Measurements from ENCODE around the gene LPAR1. TPM values are rescaled to one million over a fixed set of nuclear protein-coding genes. Genes with fewer than 3 reads are reported as not detected.

The LPAR1 gene
- total RNA-seq = not detected in 2 replicates

GRCh38 chr9:111038331-111039230 is at the start of gene LPAR1:
TSS of gene LPAR1 (minus strand) at chr9:111038470. CDS start at chr9:110972117, 66,353 bp downstream.
- Mint-ChIP-seq H3K9me3 (no peaks in the 10 kb centered on the region), H3K27me3 (ENCODE audit: low read depth) (peaks cover 43% of the 10 kb centered on the region), H3K27ac (no peak within 1 kb of the TSS), H3K36me3 (ENCODE audit: low read depth) (no peaks in the 10 kb centered on the region), H3K4me1 (ENCODE audit: low read depth) (peaks cover 11% of the 10 kb centered on the region), H3K4me3 (ENCODE audit: low read depth) (peak within 1 kb of the TSS; percentile 70)
- no peak for DNase-seq (ENCODE audit: low spot score)
- intact Hi-C loops (cut with micrococcal nuclease) = no loop called here

- no peaks in the 10 kb centered on the region for H3K4me1 Mint-ChIP-seq (ENCODE audit: low read depth)
- no peaks in the 10 kb centered on the region for H3K9me3 Mint-ChIP-seq
- DNase-seq (ENCODE audit: low spot score) = no peak
- intact Hi-C loops (cut with micrococcal nuclease) = no loop called here
- H3K27ac Mint-ChIP-seq = no peak overlapping the region
- no peaks in the 10 kb centered on the region for H3K36me3 Mint-ChIP-seq (ENCODE audit: low read depth)
- H3K4me3 Mint-ChIP-seq (ENCODE audit: low read depth) = no peak overlapping the region
- no peaks in the 10 kb centered on the region for H3K27me3 Mint-ChIP-seq (ENCODE audit: low read depth)
Measured at GRCh38 chr9:111078391-111079038, 40.2 kb upstream of the LPAR1 start.

GRCh38 chr9:111076519-111076918 is 38.2 kb upstream of the LPAR1 start:
- Mint-ChIP-seq H3K36me3 (ENCODE audit: low read depth) (no peaks in the 10 kb centered on the region), H3K4me1 (ENCODE audit: low read depth) (no peaks in the 10 kb centered on the region), H3K4me3 (ENCODE audit: low read depth) (no peak overlapping the region), H3K9me3 (no peaks in the 10 kb centered on the region), H3K27ac (no peak overlapping the region), H3K27me3 (ENCODE audit: low read depth) (no peaks in the 10 kb centered on the region)
- intact Hi-C loops (cut with micrococcal nuclease) = no loop called here
- DNase-seq (ENCODE audit: low spot score) = no peak

GRCh38 chr9:111076042-111076441 is 37.8 kb upstream of the LPAR1 start:
- intact Hi-C loops (cut with micrococcal nuclease) = no loop called here
- Mint-ChIP-seq H3K9me3 (no peaks in the 10 kb centered on the region), H3K27ac (no peak overlapping the region), H3K36me3 (ENCODE audit: low read depth) (no peaks in the 10 kb centered on the region), H3K4me1 (ENCODE audit: low read depth) (no peaks in the 10 kb centered on the region), H3K27me3 (ENCODE audit: low read depth) (no peaks in the 10 kb centered on the region), H3K4me3 (ENCODE audit: low read depth) (no peak overlapping the region)
- no peak for DNase-seq (ENCODE audit: low spot score)

GRCh38 chr9:111074395-111074794 is 36.1 kb upstream of the LPAR1 start:
- no peak for DNase-seq (ENCODE audit: low spot score)
- Mint-ChIP-seq H3K27me3 (ENCODE audit: low read depth) (no peaks in the 10 kb centered on the region), H3K4me3 (ENCODE audit: low read depth) (no peak overlapping the region), H3K9me3 (no peaks in the 10 kb centered on the region), H3K4me1 (ENCODE audit: low read depth) (no peaks in the 10 kb centered on the region), H3K36me3 (ENCODE audit: low read depth) (no peaks in the 10 kb centered on the region), H3K27ac (no peak overlapping the region)
- intact Hi-C loops (cut with micrococcal nuclease) = no loop called here

GRCh38 chr9:111069183-111069582 is 30.9 kb upstream of the LPAR1 start:
- no peaks in the 10 kb centered on the region for H3K4me1 Mint-ChIP-seq (ENCODE audit: low read depth)
- H3K27ac Mint-ChIP-seq = no peak overlapping the region
- no peaks in the 10 kb centered on the region for H3K9me3 Mint-ChIP-seq
- intact Hi-C loops (cut with micrococcal nuclease) = no loop called here
- H3K36me3 Mint-ChIP-seq (ENCODE audit: low read depth) = no peaks in the 10 kb centered on the region
- H3K4me3 Mint-ChIP-seq (ENCODE audit: low read depth) = no peak overlapping the region
- no peaks in the 10 kb centered on the region for H3K27me3 Mint-ChIP-seq (ENCODE audit: low read depth)
- no peak for DNase-seq (ENCODE audit: low spot score)

- no peak overlapping the region for H3K27ac Mint-ChIP-seq
- H3K4me1 Mint-ChIP-seq (ENCODE audit: low read depth) = no peaks in the 10 kb centered on the region
- H3K36me3 Mint-ChIP-seq (ENCODE audit: low read depth) = no peaks in the 10 kb centered on the region
- intact Hi-C loops (cut with micrococcal nuclease) = no loop called here
- H3K4me3 Mint-ChIP-seq (ENCODE audit: low read depth) = no peak overlapping the region
- H3K9me3 Mint-ChIP-seq = no peaks in the 10 kb centered on the region
- no peaks in the 10 kb centered on the region for H3K27me3 Mint-ChIP-seq (ENCODE audit: low read depth)
- DNase-seq (ENCODE audit: low spot score) = no peak
Measured at GRCh38 chr9:111068771-111069170, 30.5 kb upstream of the LPAR1 start.

- no peaks in the 10 kb centered on the region for H3K36me3 Mint-ChIP-seq (ENCODE audit: low read depth)
- H3K27me3 Mint-ChIP-seq (ENCODE audit: low read depth) = no peaks in the 10 kb centered on the region
- intact Hi-C loops (cut with micrococcal nuclease) = no loop called here
- H3K9me3 Mint-ChIP-seq = no peaks in the 10 kb centered on the region
- no peaks in the 10 kb centered on the region for H3K4me1 Mint-ChIP-seq (ENCODE audit: low read depth)
- no peak overlapping the region for H3K27ac Mint-ChIP-seq
- H3K4me3 Mint-ChIP-seq (ENCODE audit: low read depth) = no peak overlapping the region
- DNase-seq (ENCODE audit: low spot score) = no peak
Measured at GRCh38 chr9:111068383-111068730, 30.1 kb upstream of the LPAR1 start.

- no peaks in the 10 kb centered on the region for H3K9me3 Mint-ChIP-seq
- H3K36me3 Mint-ChIP-seq (ENCODE audit: low read depth) = no peaks in the 10 kb centered on the region
- no peak for DNase-seq (ENCODE audit: low spot score)
- H3K27ac Mint-ChIP-seq = no peak overlapping the region
- peaks cover 3% of the 10 kb centered on the region for H3K27me3 Mint-ChIP-seq (ENCODE audit: low read depth)
- intact Hi-C loops (cut with micrococcal nuclease) = no loop called here
- H3K4me1 Mint-ChIP-seq (ENCODE audit: low read depth) = no peaks in the 10 kb centered on the region
- H3K4me3 Mint-ChIP-seq (ENCODE audit: low read depth) = no peak overlapping the region
Measured at GRCh38 chr9:111066468-111066867, 28.2 kb upstream of the LPAR1 start.

- H3K4me1 Mint-ChIP-seq (ENCODE audit: low read depth) = no peaks in the 10 kb centered on the region
- H3K9me3 Mint-ChIP-seq = no peaks in the 10 kb centered on the region
- H3K36me3 Mint-ChIP-seq (ENCODE audit: low read depth) = no peaks in the 10 kb centered on the region
Measured at GRCh38 chr9:111065414-111065813, 27.1 kb upstream of the LPAR1 start.

GRCh38 chr9:111064160-111064837 is 26.0 kb upstream of the LPAR1 start:
- DNase-seq (ENCODE audit: low spot score) = no peak
- no peak overlapping the region for H3K27ac Mint-ChIP-seq
- H3K4me1 Mint-ChIP-seq (ENCODE audit: low read depth) = no peaks in the 10 kb centered on the region
- no peak overlapping the region for H3K4me3 Mint-ChIP-seq (ENCODE audit: low read depth)
- no peaks in the 10 kb centered on the region for H3K9me3 Mint-ChIP-seq
- no peaks in the 10 kb centered on the region for H3K36me3 Mint-ChIP-seq (ENCODE audit: low read depth)
- peaks cover 3% of the 10 kb centered on the region for H3K27me3 Mint-ChIP-seq (ENCODE audit: low read depth)
- intact Hi-C loops (cut with micrococcal nuclease) = no loop called here

More at GRCh38 chr9:111065414-111065813, 27.1 kb upstream of the LPAR1 start:
- no peak for DNase-seq (ENCODE audit: low spot score)
- intact Hi-C loops (cut with micrococcal nuclease) = no loop called here
- Mint-ChIP-seq H3K27ac (no peak overlapping the region), H3K4me3 (ENCODE audit: low read depth) (no peak overlapping the region), H3K27me3 (ENCODE audit: low read depth) (peaks cover 3% of the 10 kb centered on the region)

GRCh38 chr9:111063332-111063731 is 25.1 kb upstream of the LPAR1 start:
- H3K9me3 Mint-ChIP-seq = no peaks in the 10 kb centered on the region
- H3K4me1 Mint-ChIP-seq (ENCODE audit: low read depth) = no peaks in the 10 kb centered on the region
- DNase-seq (ENCODE audit: low spot score) = no peak
- intact Hi-C loops (cut with micrococcal nuclease) = no loop called here
- H3K4me3 Mint-ChIP-seq (ENCODE audit: low read depth) = no peak overlapping the region
- peaks cover 3% of the 10 kb centered on the region for H3K27me3 Mint-ChIP-seq (ENCODE audit: low read depth)
- H3K27ac Mint-ChIP-seq = no peak overlapping the region
- H3K36me3 Mint-ChIP-seq (ENCODE audit: low read depth) = no peaks in the 10 kb centered on the region

GRCh38 chr9:111058166-111058565 is 19.9 kb upstream of the LPAR1 start:
- H3K9me3 Mint-ChIP-seq = no peaks in the 10 kb centered on the region
- DNase-seq (ENCODE audit: low spot score) = no peak
- no peak overlapping the region for H3K27ac Mint-ChIP-seq
- H3K4me3 Mint-ChIP-seq (ENCODE audit: low read depth) = no peak overlapping the region
- intact Hi-C loops (cut with micrococcal nuclease) = no loop called here
- H3K27me3 Mint-ChIP-seq (ENCODE audit: low read depth) = peaks cover 3% of the 10 kb centered on the region
- H3K4me1 Mint-ChIP-seq (ENCODE audit: low read depth) = no peaks in the 10 kb centered on the region
- H3K36me3 Mint-ChIP-seq (ENCODE audit: low read depth) = no peaks in the 10 kb centered on the region
